OCI-LY7 (cell line): ENCODE results near the gene QRFP.

Experiments used
- CTCF ChIP-seq: fragments of 200-600 bp; sonication (generic); conservative IDR thresholded peaks from 2 replicates; pipeline ENCODE4 v1.5.1; 2014; ENCODE audit warnings: mild to moderate bottlenecking, antibody characterized with exemption, low read length, moderate library complexity, mixed read lengths
- EZH2phosphoT487 ChIP-seq: fragments of 200-600 bp; sonication (generic); IDR thresholded peaks from 2 replicates; pipeline ENCODE4 v1.6.1; 2018; ENCODE audit warnings: low read depth, borderline replicate concordance, mild to moderate bottlenecking, mixed run types, antibody characterized with exemption, low read length, moderate library complexity, mixed read lengths

GRCh38 chr9:130934702-130935647 lies 38.4 kb upstream of the QRFP start:
- no peak for TF ChIP-seq CTCF
- TF ChIP-seq EZH2phosphoT487, result no peak
